ENCODE measurements around the gene GRIK4.

GRIK4 gene

GRCh38 chr11:120883404-120884080, 372.0 kb downstream of the GRIK4 start:
- Mint-ChIP-seq H3K4me1 (no peaks in the 10 kb centered on the region), H3K27me3 (peaks cover 39% of the 10 kb centered on the region), H3K9me3 (no peaks in the 10 kb centered on the region), H3K27ac (ENCODE audit: low read depth) (no peak overlapping the region), H3K36me3 (ENCODE audit: insufficient read depth) (no peaks in the 10 kb centered on the region), H3K4me3 (no peak overlapping the region)
- no peak for ATAC-seq (replicated peaks; ENCODE audit: extremely low read depth, poor library complexity, severe bottlenecking)
- no peak for DNase-seq (ENCODE audit: low spot score in 2 of 2)

GRCh38 chr11:120884154-120885020, 372.8 kb downstream of the GRIK4 start:
- no peak overlapping the region for H3K4me3 Mint-ChIP-seq
- DNase-seq (ENCODE audit: low spot score in 2 of 2) (no peak), ATAC-seq (replicated peaks; ENCODE audit: extremely low read depth, poor library complexity, severe bottlenecking) (no peak)
- H3K27me3 Mint-ChIP-seq = peaks cover 39% of the 10 kb centered on the region
- no peaks in the 10 kb centered on the region for H3K4me1 Mint-ChIP-seq
- no peaks in the 10 kb centered on the region for H3K36me3 Mint-ChIP-seq (ENCODE audit: insufficient read depth)
- H3K9me3 Mint-ChIP-seq = no peaks in the 10 kb centered on the region
- H3K27ac Mint-ChIP-seq (ENCODE audit: low read depth) = no peak overlapping the region

GRCh38 chr11:120890609-120891320, 379.2 kb downstream of the GRIK4 start:
- ATAC-seq (replicated peaks; ENCODE audit: extremely low read depth, poor library complexity, severe bottlenecking) (no peak), DNase-seq (ENCODE audit: low spot score in 2 of 2) (no peak)
- Mint-ChIP-seq H3K27ac (ENCODE audit: low read depth) (no peak overlapping the region), H3K9me3 (no peaks in the 10 kb centered on the region), H3K4me1 (peaks cover 6% of the 10 kb centered on the region), H3K36me3 (ENCODE audit: insufficient read depth) (no peaks in the 10 kb centered on the region), H3K27me3 (peaks cover 17% of the 10 kb centered on the region), H3K4me3 (no peak overlapping the region)

GRCh38 chr11:120893440-120894201, 382.1 kb downstream of the GRIK4 start:
- H3K36me3 Mint-ChIP-seq (ENCODE audit: insufficient read depth) = no peaks in the 10 kb centered on the region
- peaks cover 6% of the 10 kb centered on the region for H3K4me1 Mint-ChIP-seq
- H3K27me3 Mint-ChIP-seq = peaks cover 8% of the 10 kb centered on the region
- no peaks in the 10 kb centered on the region for H3K9me3 Mint-ChIP-seq
- DNase-seq (ENCODE audit: low spot score in 2 of 2) (no peak), ATAC-seq (replicated peaks; ENCODE audit: extremely low read depth, poor library complexity, severe bottlenecking) (no peak)
- no peak overlapping the region for H3K27ac Mint-ChIP-seq (ENCODE audit: low read depth)
- H3K4me3 Mint-ChIP-seq = no peak overlapping the region

GRCh38 chr11:120894202-120894985, 382.8 kb downstream of the GRIK4 start:
- Mint-ChIP-seq H3K4me1 (peaks cover 6% of the 10 kb centered on the region), H3K9me3 (no peaks in the 10 kb centered on the region), H3K27ac (ENCODE audit: low read depth) (no peak overlapping the region)

GRCh38 chr11:120896687-120897086, 385.1 kb downstream of the GRIK4 start:
- no peak for ATAC-seq (replicated peaks; ENCODE audit: extremely low read depth, poor library complexity, severe bottlenecking)
- Mint-ChIP-seq H3K36me3 (ENCODE audit: insufficient read depth) (no peaks in the 10 kb centered on the region), H3K27me3 (peaks cover 24% of the 10 kb centered on the region), H3K27ac (ENCODE audit: low read depth) (no peak overlapping the region), H3K4me1 (peaks cover 12% of the 10 kb centered on the region), H3K9me3 (no peaks in the 10 kb centered on the region), H3K4me3 (no peak overlapping the region)
- no peak for DNase-seq (ENCODE audit: low spot score in 2 of 2)

More at GRCh38 chr11:120894202-120894985, 382.8 kb downstream of the GRIK4 start:
- Mint-ChIP-seq H3K27me3 (peaks cover 8% of the 10 kb centered on the region), H3K36me3 (ENCODE audit: insufficient read depth) (no peaks in the 10 kb centered on the region), H3K4me3 (no peak overlapping the region)
- ATAC-seq (replicated peaks; ENCODE audit: extremely low read depth, poor library complexity, severe bottlenecking) (no peak), DNase-seq (ENCODE audit: low spot score in 2 of 2) (no peak)

- ATAC-seq (replicated peaks; ENCODE audit: extremely low read depth, poor library complexity, severe bottlenecking) (no peak), DNase-seq (ENCODE audit: low spot score in 2 of 2) (no peak)
- Mint-ChIP-seq H3K27ac (ENCODE audit: low read depth) (no peak overlapping the region), H3K36me3 (ENCODE audit: insufficient read depth) (no peaks in the 10 kb centered on the region), H3K4me3 (no peak overlapping the region), H3K9me3 (no peaks in the 10 kb centered on the region), H3K4me1 (peaks cover 12% of the 10 kb centered on the region), H3K27me3 (peaks cover 24% of the 10 kb centered on the region)
These were observed 387.0 kb downstream of the GRIK4 start for GRCh38 chr11:120898568-120898967.

- no peak for ATAC-seq (replicated peaks; ENCODE audit: extremely low read depth, poor library complexity, severe bottlenecking)
- Mint-ChIP-seq H3K27ac (ENCODE audit: low read depth) (no peak overlapping the region), H3K27me3 (peaks cover 17% of the 10 kb centered on the region), H3K4me1 (peaks cover 12% of the 10 kb centered on the region), H3K4me3 (no peak overlapping the region), H3K9me3 (no peaks in the 10 kb centered on the region), H3K36me3 (ENCODE audit: insufficient read depth) (no peaks in the 10 kb centered on the region)
- no peak for DNase-seq (ENCODE audit: low spot score in 2 of 2)
These were observed 388.2 kb downstream of the GRIK4 start for GRCh38 chr11:120899720-120900119.

- Mint-ChIP-seq H3K4me3 (no peak overlapping the region), H3K9me3 (no peaks in the 10 kb centered on the region), H3K4me1 (peaks cover 6% of the 10 kb centered on the region), H3K36me3 (ENCODE audit: insufficient read depth) (no peaks in the 10 kb centered on the region), H3K27ac (ENCODE audit: low read depth) (no peak overlapping the region), H3K27me3 (peaks cover 16% of the 10 kb centered on the region)
- no peak for DNase-seq (ENCODE audit: low spot score in 2 of 2)
- no peak for ATAC-seq (replicated peaks; ENCODE audit: extremely low read depth, poor library complexity, severe bottlenecking)
These were observed 389.1 kb downstream of the GRIK4 start for GRCh38 chr11:120900643-120901042.

- H3K4me1 Mint-ChIP-seq = peaks cover 23% of the 10 kb centered on the region
- DNase-seq (ENCODE audit: low spot score in 2 of 2) (no peak), ATAC-seq (replicated peaks; ENCODE audit: extremely low read depth, poor library complexity, severe bottlenecking) (no peak)
- peaks cover 16% of the 10 kb centered on the region for H3K27me3 Mint-ChIP-seq
- H3K9me3 Mint-ChIP-seq = no peaks in the 10 kb centered on the region
- no peak overlapping the region for H3K27ac Mint-ChIP-seq (ENCODE audit: low read depth)
- no peaks in the 10 kb centered on the region for H3K36me3 Mint-ChIP-seq (ENCODE audit: insufficient read depth)
- H3K4me3 Mint-ChIP-seq = no peak overlapping the region
These were observed 392.1 kb downstream of the GRIK4 start for GRCh38 chr11:120903686-120904085.

GRCh38 chr11:120904116-120904515, 392.6 kb downstream of the GRIK4 start:
- DNase-seq (ENCODE audit: low spot score in 2 of 2) (no peak), ATAC-seq (replicated peaks; ENCODE audit: extremely low read depth, poor library complexity, severe bottlenecking) (no peak)
- H3K27ac Mint-ChIP-seq (ENCODE audit: low read depth) = no peak overlapping the region
- no peaks in the 10 kb centered on the region for H3K36me3 Mint-ChIP-seq (ENCODE audit: insufficient read depth)
- peaks cover 27% of the 10 kb centered on the region for H3K4me1 Mint-ChIP-seq
- no peak overlapping the region for H3K4me3 Mint-ChIP-seq
- H3K9me3 Mint-ChIP-seq = no peaks in the 10 kb centered on the region
- H3K27me3 Mint-ChIP-seq = peaks cover 16% of the 10 kb centered on the region

Data from central memory CD8-positive, alpha-beta T cell (primary cell).